ENCODE measurements around the gene PKMYT1.
"Not testable (repeated sequence)": the region's sequence is repeated elsewhere in the genome, so short reads cannot be mapped to it uniquely, and the experiment has no call there.

The PKMYT1 gene

GRCh38 chr16:2955779-2956578 is 24.3 kb downstream of the PKMYT1 start:
- DNase-seq: no peak

GRCh38 chr16:2955438-2955778 is 24.8 kb downstream of the PKMYT1 start:
- DNase-seq: no peak

- DNase-seq: no peak
Observed at GRCh38 chr16:2954656-2955381, 25.4 kb downstream of the PKMYT1 start.

GRCh38 chr16:2953706-2954627 is 26.3 kb downstream of the PKMYT1 start:
- DNase-seq: no peak

GRCh38 chr16:2952679-2953078 is 27.6 kb downstream of the PKMYT1 start:
- DNase-seq: no peak

- DNase-seq: no peak
Observed at GRCh38 chr16:2950773-2951172, 29.5 kb downstream of the PKMYT1 start.

GRCh38 chr16:2950353-2950724 is 29.9 kb downstream of the PKMYT1 start:
- no peak for DNase-seq

GRCh38 chr16:2949705-2950352 is 30.4 kb downstream of the PKMYT1 start:
- no peak for DNase-seq

- no peak for DNase-seq
Observed at GRCh38 chr16:2948807-2949704, 31.2 kb downstream of the PKMYT1 start.

- DNase-seq: no peak
Observed at GRCh38 chr16:2946649-2947048, 33.6 kb downstream of the PKMYT1 start.

GRCh38 chr16:2943716-2944115 is 36.5 kb downstream of the PKMYT1 start:
- DNase-seq: not testable (repeated sequence)

- no peak for DNase-seq
Observed at GRCh38 chr16:2942045-2942444, 38.2 kb downstream of the PKMYT1 start.

GRCh38 chr16:2939968-2940367 is 40.3 kb downstream of the PKMYT1 start:
- no peak for DNase-seq

GRCh38 chr16:2938206-2938605 is 42.0 kb downstream of the PKMYT1 start:
- no peak for DNase-seq

- no peak for DNase-seq
Observed at GRCh38 chr16:2937170-2937569, 43.1 kb downstream of the PKMYT1 start.

- no peak for DNase-seq
Observed at GRCh38 chr16:2936436-2937011, 43.7 kb downstream of the PKMYT1 start.

- DNase-seq: no peak
Observed at GRCh38 chr16:2934450-2934849, 45.8 kb downstream of the PKMYT1 start.

- DNase-seq: no peak
Observed at GRCh38 chr16:2933701-2934100, 46.5 kb downstream of the PKMYT1 start.

GRCh38 chr16:2933136-2933535 is 47.1 kb downstream of the PKMYT1 start:
- no peak for DNase-seq

- not testable (repeated sequence) for DNase-seq
Observed at GRCh38 chr16:2931231-2931914, 48.9 kb downstream of the PKMYT1 start.

- DNase-seq: no peak
Observed at GRCh38 chr16:2930236-2930635, 50.0 kb downstream of the PKMYT1 start.

All from CD4-positive, alpha-beta T cell treated with Interleukin-10 for 1 hour (primary cell).